GM18519 (cell line): ENCODE results near the gene NEUROG2.
"Not testable (repeated sequence)": the region's sequence is repeated elsewhere in the genome, so short reads cannot be mapped to it uniquely, and the experiment has no call there.

ENCODE experiments used
- ATAC-seq: cut with Tn5 transposase; IDR thresholded peaks from one replicate; pipeline ENCODE4 v1.9.1; 2021; ENCODE audit warnings: mild to moderate bottlenecking, moderate library complexity; ENCODE audit not compliant: unreplicated experiment, low FRiP score

NEUROG2 gene

GRCh38 chr4:112502871-112503270 is 13.1 kb downstream of the NEUROG2 start:
- ATAC-seq = no peak

DNA sequence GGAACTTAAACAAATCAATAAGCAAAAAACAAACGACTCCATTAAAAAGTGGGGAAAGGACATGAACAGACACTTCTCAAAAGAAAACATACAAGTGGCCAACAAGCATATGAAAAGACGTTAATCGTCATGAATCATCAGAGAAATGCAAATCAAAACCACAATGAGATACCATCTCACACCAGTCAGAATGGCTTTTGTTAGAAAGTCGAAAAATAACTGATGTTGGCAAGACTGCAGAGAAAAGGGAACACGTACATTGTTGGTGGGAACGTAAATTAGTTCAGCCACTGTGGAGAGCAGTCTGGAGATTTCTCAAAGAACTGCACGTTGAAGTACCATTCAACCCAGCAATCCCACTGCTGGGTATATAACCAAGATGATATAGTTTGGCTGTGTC is 23.7 kb downstream of the NEUROG2 start:
- no peak for ATAC-seq

- not testable (repeated sequence) for ATAC-seq
These were observed 25.2 kb downstream of the NEUROG2 start for GRCh38 chr4:112490808-112491207.

- no peak for ATAC-seq
These were observed 30.1 kb downstream of the NEUROG2 start for GRCh38 chr4:112485930-112486329.

GRCh38 chr4:112473985-112474384 is 42.0 kb downstream of the NEUROG2 start:
- ATAC-seq = no peak

DNA sequence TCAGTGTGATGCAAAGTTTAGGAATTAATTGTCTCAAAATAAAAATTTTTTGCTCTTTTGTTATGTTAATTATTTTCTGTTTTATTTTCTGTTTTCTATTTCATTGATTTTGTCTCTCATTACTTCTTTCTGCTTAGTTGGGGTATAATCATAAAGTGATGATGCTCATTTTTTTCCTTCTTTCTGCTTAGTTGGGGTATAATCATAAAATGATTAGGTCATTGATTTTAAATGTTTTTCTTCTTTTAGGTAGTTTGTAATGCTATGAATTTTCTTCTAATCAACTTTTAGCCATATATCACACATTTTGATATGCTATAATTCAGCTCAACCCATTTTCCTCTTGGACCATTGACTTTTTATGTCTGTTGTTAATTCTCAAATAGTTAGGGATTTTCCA is 43.7 kb downstream of the NEUROG2 start:
- ATAC-seq = no peak
